H9 (cell line): ENCODE measurements around the gene TBL3. TPM values are rescaled to one million over a fixed set of nuclear protein-coding genes. Genes with fewer than 3 reads are reported as not detected.

Experiments used
- DNase-seq: peaks from one replicate; pipeline ENCODE4 v3.0.0-alpha.2; 2017
- H2AFZ ChIP-seq: one replicate; pipeline ENCODE4 v1.6.1; 2013; ENCODE audit warnings: mild to moderate bottlenecking, low read length, control low read depth, moderate library complexity
- H2AK5ac ChIP-seq: 2 replicates; pipeline ENCODE4 v1.6.1; 2013; ENCODE audit warnings: low read length, control low read depth, mixed read lengths; ENCODE audit not compliant: insufficient read length
- H2BK120ac ChIP-seq: one replicate; pipeline ENCODE4 v1.6.1; 2013; ENCODE audit warnings: low read depth, mild to moderate bottlenecking, low read length, control low read depth, inconsistent platforms; ENCODE audit not compliant: poor library complexity, severe bottlenecking
- H2BK12ac ChIP-seq: 2 replicates; pipeline ENCODE4 v1.6.1; 2013; ENCODE audit warnings: low read length, control low read depth, mixed read lengths, low read depth; ENCODE audit not compliant: insufficient read length
- H2BK15ac ChIP-seq: 2 replicates; pipeline ENCODE4 v1.6.1; 2013; ENCODE audit warnings: low read depth, low read length, control low read depth
- H2BK20ac ChIP-seq: one replicate; pipeline ENCODE4 v1.6.1; 2013; ENCODE audit warnings: low read depth, mild to moderate bottlenecking, low read length, control low read depth, inconsistent platforms; ENCODE audit not compliant: poor library complexity, severe bottlenecking
- H2BK5ac ChIP-seq: 2 replicates; pipeline ENCODE4 v1.6.1; 2013; ENCODE audit warnings: low read length, control low read depth, mixed read lengths; ENCODE audit not compliant: insufficient read length
- H3K14ac ChIP-seq: 2 replicates; pipeline ENCODE4 v1.6.1; 2013; ENCODE audit warnings: low read length, control low read depth; ENCODE audit not compliant: insufficient read depth
- H3K18ac ChIP-seq: 2 replicates; pipeline ENCODE4 v1.6.1; 2013; ENCODE audit warnings: low read depth, mild to moderate bottlenecking, mixed read lengths, low read length, control low read depth; ENCODE audit not compliant: insufficient read length
- H3K23ac ChIP-seq: 2 replicates; pipeline ENCODE4 v1.6.1; 2013; ENCODE audit warnings: low read length, control low read depth, mixed read lengths, low read depth; ENCODE audit not compliant: insufficient read length
- H3K23me2 ChIP-seq: 2 replicates; pipeline ENCODE4 v1.6.1; 2013; ENCODE audit warnings: low read depth, mild to moderate bottlenecking, mixed read lengths, low read length, control low read depth; ENCODE audit not compliant: insufficient read length, poor library complexity, severe bottlenecking
- H3K27ac ChIP-seq: 2 replicates; pipeline ENCODE4 v1.5.1; 2013; ENCODE audit warnings: low read length, control low read depth, mixed read lengths, low read depth; ENCODE audit not compliant: insufficient read length
- H3K27me3 ChIP-seq: 2 replicates; pipeline ENCODE4 v1.6.1; 2013; ENCODE audit warnings: low read length, control low read depth, inconsistent platforms; ENCODE audit not compliant: insufficient read depth
- H3K4ac ChIP-seq: 2 replicates; pipeline ENCODE4 v1.6.1; 2013; ENCODE audit warnings: low read depth, mild to moderate bottlenecking, control low read depth, inconsistent platforms, low read length, moderate library complexity
- H3K4me1 ChIP-seq: 2 replicates; pipeline ENCODE4 v1.6.1; 2013; ENCODE audit warnings: low read length, control low read depth, inconsistent platforms; ENCODE audit not compliant: insufficient read depth
- H3K4me2 ChIP-seq: 2 replicates; pipeline ENCODE4 v1.6.1; 2013; ENCODE audit warnings: low read length, control low read depth, mixed read lengths; ENCODE audit not compliant: insufficient read length, insufficient read depth
- H3K56ac ChIP-seq: 2 replicates; pipeline ENCODE4 v1.6.1; 2013; ENCODE audit warnings: low read depth, mild to moderate bottlenecking, mixed read lengths, low read length, control low read depth; ENCODE audit not compliant: insufficient read length
- H3K79me1 ChIP-seq: 2 replicates; pipeline ENCODE4 v1.6.1; 2013; ENCODE audit warnings: low read depth, mild to moderate bottlenecking, moderate library complexity, low read length, control low read depth, inconsistent platforms; ENCODE audit not compliant: insufficient read depth, poor library complexity, severe bottlenecking
- H3K79me2 ChIP-seq: 2 replicates; pipeline ENCODE4 v1.6.1; 2013; ENCODE audit warnings: low read length, control low read depth, inconsistent platforms; ENCODE audit not compliant: insufficient read depth
- H3K9ac ChIP-seq: 2 replicates; pipeline ENCODE4 v1.6.1; 2013; ENCODE audit warnings: low read length, control low read depth, mixed read lengths; ENCODE audit not compliant: insufficient read length; ENCODE audit errors: extremely low read depth
- H3K9me3 ChIP-seq: one replicate; pipeline ENCODE4 v1.6.1; 2013; ENCODE audit warnings: low read depth, low read length, inconsistent platforms; ENCODE audit not compliant: control insufficient read depth
- H3T11ph ChIP-seq: one replicate; pipeline ENCODE4 v1.6.1; 2013; ENCODE audit warnings: mild to moderate bottlenecking, low read length, control low read depth, inconsistent platforms
- H4K20me1 ChIP-seq: one replicate; pipeline ENCODE4 v1.6.1; 2013; ENCODE audit not compliant: control insufficient read depth, insufficient read length, insufficient read depth
- H4K5ac ChIP-seq: 2 replicates; pipeline ENCODE4 v1.6.1; 2013; ENCODE audit warnings: low read depth, mild to moderate bottlenecking, mixed read lengths, low read length, control low read depth; ENCODE audit not compliant: insufficient read length
- H4K8ac ChIP-seq: replicated peaks from 2 replicates; pipeline ENCODE4 v1.6.1; 2013; ENCODE audit warnings: low read length, control low read depth, mixed read lengths, low read depth; ENCODE audit not compliant: insufficient read length
- H4K91ac ChIP-seq: 2 replicates; pipeline ENCODE4 v1.6.1; 2013; ENCODE audit warnings: low read depth, mild to moderate bottlenecking, moderate library complexity, mixed read lengths, low read length, control low read depth; ENCODE audit not compliant: insufficient read length
- H3K27ac Mint-ChIP-seq, 3 experiments: 2 replicates in 2 of 3; 3 replicates in 1 of 3; pipeline ENCODE4 v1.8.0; 2020 to 2021; ENCODE audit warnings: mixed read lengths in 3 of 3, mild to moderate bottlenecking in 1 of 3, moderate library complexity in 1 of 3
- H3K27me3 Mint-ChIP-seq: 2 replicates; pipeline ENCODE4 v1.8.0; 2021; ENCODE audit warnings: low read depth, mild to moderate bottlenecking, moderate library complexity, mixed read lengths
- H3K36me3 Mint-ChIP-seq, 3 experiments: 2 replicates in 2 of 3; 3 replicates in 1 of 3; pipeline ENCODE4 v1.8.0; 2020 to 2021; ENCODE audit warnings: low read depth in 3 of 3, mixed read lengths in 3 of 3; ENCODE audit not compliant: insufficient read depth in 1 of 3
- H3K4me1 Mint-ChIP-seq, 2 experiments: 2 replicates each; pipeline ENCODE4 v1.8.0; 2020; ENCODE audit warnings: mixed read lengths in 2 of 2
- H3K4me3 Mint-ChIP-seq, 2 experiments: 2 replicates in 1 of 2; 3 replicates in 1 of 2; pipeline ENCODE4 v1.8.0; 2020 to 2021; ENCODE audit warnings: mild to moderate bottlenecking in 2 of 2, mixed read lengths in 2 of 2, moderate library complexity in 1 of 2
- H3K9me3 Mint-ChIP-seq, 2 experiments: 2 replicates in 1 of 2; 3 replicates in 1 of 2; pipeline ENCODE4 v1.8.0; 2020; ENCODE audit warnings: mild to moderate bottlenecking in 2 of 2, mixed read lengths in 2 of 2, moderate library complexity in 1 of 2
- WGBS: extraction: QIAGEN DNeasy Blood & Tissue Kit; methylation state at CpG from one replicate; pipeline ENCODE4 v1.1.7; 2013; ENCODE audit warnings: missing lambda C conversion rate, low lambda C conversion rate, mixed read lengths; ENCODE audit not compliant: insufficient read length; ENCODE audit errors: extremely low coverage; 5-methylcytosine and 5-hydroxymethylcytosine counted together
- total RNA-seq: library from RNA; stranded (reverse); gene quantifications from 2 replicates; pipeline ENCODE4 v1.2.1, GENCODE V29; 2021
- TF ChIP-seq, protein P1 (sequence below): fragments of 200-600 bp; sonication (generic); conservative IDR thresholded peaks from 3 replicates; pipeline ENCODE4 v1.8.0; 2021; ENCODE audit warnings: antibody characterized with exemption, mild to moderate bottlenecking

Gene TBL3
- total RNA-seq, 1 experiment from 2014 or later: 54.0 TPM

DNA sequence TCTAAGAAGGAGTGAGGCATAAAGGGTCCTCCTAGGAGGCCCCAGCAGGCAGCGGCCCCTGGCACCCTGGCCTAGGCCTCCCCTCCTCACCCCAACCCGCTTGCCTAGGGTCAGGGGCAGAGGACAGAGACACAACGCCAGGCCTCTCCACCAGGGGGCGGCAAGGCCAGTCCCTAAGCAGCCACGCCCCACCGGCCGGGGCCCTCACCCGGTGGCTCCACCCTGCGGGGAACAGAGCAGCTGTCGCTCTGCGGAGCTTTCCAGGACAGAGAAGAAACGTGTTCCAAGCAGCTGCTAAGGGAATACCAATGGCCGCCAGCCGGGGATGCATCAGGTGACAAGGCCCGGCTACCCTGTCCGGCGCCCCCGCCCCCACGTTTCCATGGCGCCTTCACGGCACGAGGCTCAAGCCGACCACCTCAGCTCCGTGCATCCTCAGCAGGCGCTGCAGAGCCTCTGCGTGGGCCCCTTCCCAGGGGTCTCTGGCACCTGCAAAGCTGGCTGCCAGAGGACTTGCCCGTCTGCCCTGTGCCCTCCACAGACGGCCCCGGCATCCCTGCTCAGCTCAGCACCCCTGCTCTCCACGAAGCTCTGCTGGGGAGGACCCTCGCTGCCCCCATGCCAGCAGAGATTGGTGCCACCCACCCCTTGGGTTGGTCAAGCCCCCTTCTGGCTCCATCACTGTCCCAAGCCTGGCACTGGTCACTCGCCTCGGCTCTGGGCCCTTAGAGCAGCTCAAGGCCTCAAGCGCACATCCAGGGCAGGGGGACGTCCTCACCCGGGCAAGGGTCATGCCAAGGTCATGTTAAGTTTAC lies 32.2 kb downstream of the TBL3 start:
- Histone ChIP-seq H2BK12ac (no peak overlapping the region), H2BK15ac (no peak overlapping the region), H3K79me2 (peaks cover 26% of the 10 kb centered on the region; the same call in 1 of the 2 replicates), H3K9ac (no peak overlapping the region), H3K14ac (0 out of 2 replicates have a peak overlapping the region, but pooled peaks have one; percentile 5), H4K20me1 (no peaks in the 10 kb centered on the region), H2BK20ac (no peak overlapping the region), H4K91ac (no peak overlapping the region), H4K5ac (no peak overlapping the region), H3K27ac (no peak overlapping the region), H4K8ac (no peak overlapping the region), H3K23me2 (peaks cover 6% of the 10 kb centered on the region), H3K56ac (no peak overlapping the region), H3K4me2 (no peak overlapping the region), H3K79me1 (peaks cover 24% of the 10 kb centered on the region), H3K23ac (no peak overlapping the region), H2BK120ac (no peak overlapping the region), H3K27me3 (no peaks in the 10 kb centered on the region), H3K9me3 (no peaks in the 10 kb centered on the region), H3K18ac (peak overlapping the region; percentile 11), H3K4me1 (peaks cover 2% of the 10 kb centered on the region; the same call in 1 of the 2 replicates), H2AK5ac (no peak overlapping the region), H2AFZ (no peak overlapping the region), H3K4ac (no peak overlapping the region), H2BK5ac (no peak overlapping the region), H3T11ph (no peak overlapping the region)
- Mint-ChIP-seq H3K27ac (peak overlapping the region in 1 of 3 experiments; percentile 28; a peak in 2 of 7 replicates), H3K9me3 (no peaks in the 10 kb centered on the region; a peak in 1 of 5 replicates), H3K4me1 (peaks cover 18 to 30% of the 10 kb centered on the region in 2 experiments), H3K4me3 (peak overlapping the region in 1 of 2 experiments; percentile 55; a peak in 1 of 5 replicates), H3K36me3 (peaks cover 18 to 40% (median 40%) of the 10 kb centered on the region in 3 experiments), H3K27me3 (no peaks in the 10 kb centered on the region)
- WGBS: no CpG with 5 or more reads among the region's 36 CpGs
- TF ChIP-seq, protein P1, sequence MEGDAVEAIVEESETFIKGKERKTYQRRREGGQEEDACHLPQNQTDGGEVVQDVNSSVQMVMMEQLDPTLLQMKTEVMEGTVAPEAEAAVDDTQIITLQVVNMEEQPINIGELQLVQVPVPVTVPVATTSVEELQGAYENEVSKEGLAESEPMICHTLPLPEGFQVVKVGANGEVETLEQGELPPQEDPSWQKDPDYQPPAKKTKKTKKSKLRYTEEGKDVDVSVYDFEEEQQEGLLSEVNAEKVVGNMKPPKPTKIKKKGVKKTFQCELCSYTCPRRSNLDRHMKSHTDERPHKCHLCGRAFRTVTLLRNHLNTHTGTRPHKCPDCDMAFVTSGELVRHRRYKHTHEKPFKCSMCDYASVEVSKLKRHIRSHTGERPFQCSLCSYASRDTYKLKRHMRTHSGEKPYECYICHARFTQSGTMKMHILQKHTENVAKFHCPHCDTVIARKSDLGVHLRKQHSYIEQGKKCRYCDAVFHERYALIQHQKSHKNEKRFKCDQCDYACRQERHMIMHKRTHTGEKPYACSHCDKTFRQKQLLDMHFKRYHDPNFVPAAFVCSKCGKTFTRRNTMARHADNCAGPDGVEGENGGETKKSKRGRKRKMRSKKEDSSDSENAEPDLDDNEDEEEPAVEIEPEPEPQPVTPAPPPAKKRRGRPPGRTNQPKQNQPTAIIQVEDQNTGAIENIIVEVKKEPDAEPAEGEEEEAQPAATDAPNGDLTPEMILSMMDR: peak; percentile 99
- peak; percentile 97 for DNase-seq
